SK-N-SH (cell line): ENCODE data around the gene NAT8L. TPM values are rescaled to one million over a fixed set of nuclear protein-coding genes. Genes with fewer than 3 reads are reported as not detected.

Experiments used
- CTCF ChIA-PET: fragments of 300-600, 350-600 bp; formaldehyde crosslinking; extraction: SDS; loops from one replicate; lab custom pipeline; 2021; lab: Yijun Ruan, JAX
- POLR2A ChIA-PET: fragments of 350-600 bp; sonication (Branson Sonifier 250); formaldehyde crosslinking; extraction: SDS; loops from one replicate; lab custom pipeline; 2020; ENCODE audit warnings: antibody characterized with exemption, inconsistent platforms; lab: Yijun Ruan, JAX
- DNase-seq: peaks from one replicate; pipeline ENCODE4 v3.0.0; 2012
- H2AFZ ChIP-seq: fragments of 200-600 bp; sonication (generic); 2 replicates; pipeline ENCODE4 v1.8.1; 2016; ENCODE audit warnings: antibody characterized with exemption, mild to moderate bottlenecking, low read depth
- H3F3A ChIP-seq: fragments of 200-600 bp; sonication (generic); replicated peaks from 2 replicates; pipeline ENCODE3; 2016; ENCODE audit warnings: antibody characterized with exemption, mild to moderate bottlenecking; ENCODE audit not compliant: insufficient read depth
- H3K27ac ChIP-seq, 2 experiments: fragments of 200-500 bp in 1 of 2; fragments of 200-600 bp in 1 of 2; sonication (Bioruptor generic) in 1 of 2; sonication (generic), shearing (Covaris generic) in 1 of 2; 2 replicates each; pipeline versions ENCODE4 v1.5.1 to v1.6.1; 2014 to 2016; ENCODE audit warnings: low read depth in 2 of 2, inconsistent platforms in 1 of 2, low read length in 1 of 2, mild to moderate bottlenecking in 1 of 2, mixed read lengths in 1 of 2
- H3K27me3 ChIP-seq: fragments of 200-600 bp; sonication (generic), shearing (Covaris generic); 2 replicates; pipeline ENCODE4 v1.6.1; 2016; ENCODE audit warnings: mixed run types; ENCODE audit not compliant: insufficient read depth
- H3K36me3 ChIP-seq, 2 experiments: fragments of 200-500 bp in 1 of 2; fragments of 200-600 bp in 1 of 2; sonication (Bioruptor generic) in 1 of 2; sonication (generic) in 1 of 2; replicated peaks in 1 of 2; 2 replicates each; pipeline versions ENCODE3 to v1.5.1; 2014 to 2016; ENCODE audit warnings: low read length in 1 of 2, mild to moderate bottlenecking in 1 of 2; ENCODE audit not compliant: insufficient read depth in 2 of 2, control insufficient read depth in 1 of 2
- H3K4me1 ChIP-seq, 2 experiments: fragments of 200-500 bp in 1 of 2; fragments of 200-600 bp in 1 of 2; sonication (Bioruptor generic) in 1 of 2; sonication (generic), shearing (Covaris generic) in 1 of 2; 2 replicates each; pipeline versions ENCODE4 v1.5.1 to v1.6.1; 2014 to 2016; ENCODE audit warnings: low read depth in 1 of 2, low read length in 1 of 2, mixed run types in 1 of 2; ENCODE audit not compliant: insufficient read depth in 2 of 2, control insufficient read depth in 1 of 2
- H3K4me2 ChIP-seq: fragments of 200-600 bp; sonication (generic), shearing (Covaris generic); 2 replicates; pipeline ENCODE4 v1.6.1; 2017; ENCODE audit warnings: mixed run types
- H3K4me3 ChIP-seq, 2 experiments: fragments of 200-500 bp in 1 of 2; fragments of 200-600 bp in 1 of 2; sonication (Bioruptor generic) in 1 of 2; sonication (generic), shearing (Covaris generic) in 1 of 2; 2 replicates each; pipeline versions ENCODE4 v1.5.1 to v1.8.1; 2014 to 2016; ENCODE audit warnings: low read depth in 2 of 2, inconsistent platforms in 1 of 2, low read length in 1 of 2, mild to moderate bottlenecking in 1 of 2, mixed read lengths in 1 of 2, moderate library complexity in 1 of 2
- H3K79me2 ChIP-seq: fragments of 200-600 bp; sonication (generic); 2 replicates; pipeline ENCODE4 v1.8.1; 2017; ENCODE audit warnings: mild to moderate bottlenecking; ENCODE audit not compliant: insufficient read depth
- H3K9ac ChIP-seq: fragments of 200-600 bp; sonication (generic); 2 replicates; pipeline ENCODE4 v1.6.1; 2017; ENCODE audit warnings: mixed run types
- H3K9me2 ChIP-seq: fragments of 200-600 bp; sonication (generic); 2 replicates; pipeline ENCODE4 v1.6.1; 2017; ENCODE audit warnings: mixed run types
- H3K9me3 ChIP-seq: fragments of 200-600 bp; sonication (generic); 2 replicates; pipeline ENCODE4 v1.6.1; 2017; ENCODE audit warnings: mixed run types, mild to moderate bottlenecking, moderate library complexity
- H4K20me1 ChIP-seq: fragments of 200-600 bp; sonication (generic); 2 replicates; pipeline ENCODE4 v1.6.1; 2017; ENCODE audit warnings: mild to moderate bottlenecking, mixed run types; ENCODE audit not compliant: insufficient read depth
- ELF1 ChIP-seq: IDR thresholded peaks from 2 replicates; pipeline ENCODE4 v1.4.0; 2012
- EP300 ChIP-seq, 2 experiments: IDR thresholded peaks; 2 replicates each; pipeline versions ENCODE4 v1.4.0 to v1.6.1; 2012; ENCODE audit warnings: borderline replicate concordance in 1 of 2, low read depth in 1 of 2, low read length in 1 of 2
- EZH2phosphoT487 ChIP-seq: fragments of 200-600 bp; sonication (generic); IDR thresholded peaks from 2 replicates; pipeline ENCODE4 v1.6.1; 2017; ENCODE audit warnings: low read depth, mixed run types, mild to moderate bottlenecking, antibody characterized with exemption, moderate library complexity, borderline replicate concordance
- FOSL2 ChIP-seq: IDR thresholded peaks from 2 replicates; pipeline ENCODE4 v1.4.0; 2012; ENCODE audit warnings: low read depth, mild to moderate bottlenecking, moderate library complexity, borderline replicate concordance
- FOXJ3 ChIP-seq: sonication (generic); formaldehyde crosslinking; IDR thresholded peaks from 2 replicates; pipeline ENCODE4 v1.5.1; 2020; ENCODE audit warnings: mild to moderate bottlenecking, missing genetic modification reagents
- FOXM1 ChIP-seq: IDR thresholded peaks from 2 replicates; pipeline ENCODE4 v1.4.0; 2012; ENCODE audit warnings: low read depth, mild to moderate bottlenecking
- MEF2A ChIP-seq: IDR thresholded peaks from 2 replicates; pipeline ENCODE4 v1.4.0; 2012; ENCODE audit warnings: low read depth, borderline replicate concordance
- MXI1 ChIP-seq: IDR thresholded peaks from 2 replicates; pipeline ENCODE4 v1.6.1; 2012; ENCODE audit warnings: mild to moderate bottlenecking, low read depth, low read length, improper control_type of control experiment
- NFIC ChIP-seq: IDR thresholded peaks from 2 replicates; pipeline ENCODE4 v1.4.0; 2012; ENCODE audit warnings: borderline replicate concordance
- PBX3 ChIP-seq: IDR thresholded peaks from 2 replicates; pipeline ENCODE4; 2012
- POLR2AphosphoS5 ChIP-seq: IDR thresholded peaks from 2 replicates; pipeline ENCODE4 v1.6.1; 2012; ENCODE audit warnings: low read depth, low read length
- REST ChIP-seq: IDR thresholded peaks from 2 replicates; pipeline ENCODE4 v1.6.1; 2012; ENCODE audit warnings: mild to moderate bottlenecking, low read depth, low read length, moderate library complexity
- RFX5 ChIP-seq: IDR thresholded peaks from 2 replicates; pipeline ENCODE4 v1.6.1; 2012; ENCODE audit warnings: mild to moderate bottlenecking, improper control_type of control experiment, low read length
- RXRA ChIP-seq: IDR thresholded peaks from 2 replicates; pipeline ENCODE4 v1.4.0; 2012; ENCODE audit warnings: low read depth, mild to moderate bottlenecking, borderline replicate concordance
- SIN3A ChIP-seq: IDR thresholded peaks from 2 replicates; pipeline ENCODE4 v1.6.1; 2012; ENCODE audit warnings: low read depth, mild to moderate bottlenecking, low read length, moderate library complexity, borderline replicate concordance
- TAF1 ChIP-seq: IDR thresholded peaks from 2 replicates; pipeline ENCODE4 v1.6.1; 2012; ENCODE audit warnings: low read depth, mild to moderate bottlenecking, low read length, moderate library complexity, borderline replicate concordance
- TCF12 ChIP-seq: IDR thresholded peaks from 2 replicates; pipeline ENCODE4 v1.4.0; 2012
- TEAD4 ChIP-seq: IDR thresholded peaks from 2 replicates; pipeline ENCODE4 v1.4.0; 2012; ENCODE audit warnings: mild to moderate bottlenecking, borderline replicate concordance; ENCODE audit not compliant: insufficient read depth
- USF1 ChIP-seq: IDR thresholded peaks from 2 replicates; pipeline ENCODE4 v1.4.0; 2012; ENCODE audit warnings: low read depth, borderline replicate concordance
- USF2 ChIP-seq: fragments of 150-350 bp; IDR thresholded peaks from 2 replicates; pipeline ENCODE4 v1.6.1; 2017; ENCODE audit warnings: antibody characterized with exemption, low read length, low read depth, borderline replicate concordance
- WGBS: methylation state at CpG from one replicate; pipeline ENCODE4 v1.1.6; 2017; ENCODE audit warnings: low lambda C conversion rate; 5-methylcytosine and 5-hydroxymethylcytosine counted together
- polyA plus RNA-seq, 3 experiments: library from polyadenylated mRNA; depleted of rRNA; stranded (reverse); fragments of >200 nt; gene quantifications; 2 replicates each; pipeline ENCODE4 v1.2.3, GENCODE V29; 2012

The NAT8L gene
- polyA plus RNA-seq, 1 of the 3 experiments (the other 2 are of a cell fraction), result 0.43 TPM

- CTCF ChIA-PET, result no interaction called here
Observed at GRCh38 chr4:2082627-2083026, 23.5 kb downstream of the NAT8L start.

More at GRCh38 chr4:2082627-2083026, 23.5 kb downstream of the NAT8L start:
- H3K27ac ChIP-seq, result no peak overlapping the region
- no peaks in the 10 kb centered on the region for H3K9me3 ChIP-seq
- no peak for DNase-seq
- no peak overlapping the region for H2AFZ ChIP-seq
- no peak overlapping the region for H3K4me3 ChIP-seq
- no peaks in the 10 kb centered on the region for H3K9me2 ChIP-seq
- H3K79me2 ChIP-seq, result no peaks in the 10 kb centered on the region
- H3F3A ChIP-seq, result no peaks in the 10 kb centered on the region
- POLR2A ChIA-PET, result no interaction called here
- TF ChIP-seq RXRA (no peak), NFIC (no peak), EZH2phosphoT487 (no peak), TCF12 (no peak), USF1 (no peak), PBX3 (no peak), TEAD4 (no peak), FOXM1 (no peak), USF2 (no peak), TAF1 (no peak), SIN3A (no peak), MXI1 (no peak), REST (no peak), MEF2A (no peak), ELF1 (no peak), RFX5 (no peak), POLR2AphosphoS5 (no peak), FOSL2 (no peak), FOXJ3 (CRISPR knock-in tag) (no peak), EP300 (IDR thresholded peaks at IDR 0.05; ENCODE audit: borderline replicate concordance in 1 of 2, low read depth in 1 of 2, low read length in 1 of 2) (no peak)
- WGBS, result 52% methylated on average over 4 of the region's 4 CpGs
- H3K9ac ChIP-seq, result no peak overlapping the region
- no peak overlapping the region for H3K4me2 ChIP-seq
- no peaks in the 10 kb centered on the region for H3K27me3 ChIP-seq
- no peaks in the 10 kb centered on the region for H3K36me3 ChIP-seq
- H4K20me1 ChIP-seq, result no peaks in the 10 kb centered on the region
- no peaks in the 10 kb centered on the region for H3K4me1 ChIP-seq
